Measurements from ENCODE around the gene PHKG1.
"Not testable (repeated sequence)": the region's sequence is repeated elsewhere in the genome, so short reads cannot be mapped to it uniquely, and the experiment has no call there.

Gene PHKG1

GRCh38 chr7:56046721-56047445, 45.9 kb downstream of the PHKG1 start:
- in situ Hi-C loops (cut with MboI; ENCODE audit: low sequenced_read_pairs): no loop called here

GRCh38 chr7:56045758-56046157, 47.0 kb downstream of the PHKG1 start:
- in situ Hi-C loops (cut with MboI; ENCODE audit: low sequenced_read_pairs): not testable (repeated sequence)

- in situ Hi-C loops (cut with MboI; ENCODE audit: low sequenced_read_pairs): no loop called here
Measured at GRCh38 chr7:56040730-56041129, 52.0 kb downstream of the PHKG1 start.

- in situ Hi-C loops (cut with MboI; ENCODE audit: low sequenced_read_pairs): no loop called here
Measured at GRCh38 chr7:56033671-56034432, 58.9 kb downstream of the PHKG1 start.

- in situ Hi-C loops (cut with MboI; ENCODE audit: low sequenced_read_pairs): not testable (repeated sequence)
Measured at GRCh38 chr7:56032578-56032977, 60.2 kb downstream of the PHKG1 start.

DNA sequence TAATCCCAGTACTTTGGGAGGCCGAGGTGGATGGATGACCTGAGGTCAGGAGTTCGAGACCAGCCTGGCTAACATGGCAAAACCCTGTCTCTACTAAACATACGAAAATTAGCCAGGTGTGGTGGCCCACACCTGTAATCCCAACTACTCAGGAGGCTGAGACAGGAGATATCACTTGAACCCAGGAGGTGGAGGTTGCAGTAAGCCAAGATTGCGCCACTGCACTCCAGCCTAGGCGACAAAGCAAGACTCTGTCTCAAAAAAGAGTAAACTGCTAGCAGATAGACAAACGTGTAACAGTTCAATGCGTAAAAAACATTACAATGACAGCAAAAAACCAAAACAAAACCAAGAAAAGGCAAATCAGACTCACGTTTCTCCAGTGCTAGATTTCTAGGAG, 61.2 kb downstream of the PHKG1 start:
- in situ Hi-C loops (cut with MboI; ENCODE audit: low sequenced_read_pairs): not testable (repeated sequence)

DNA sequence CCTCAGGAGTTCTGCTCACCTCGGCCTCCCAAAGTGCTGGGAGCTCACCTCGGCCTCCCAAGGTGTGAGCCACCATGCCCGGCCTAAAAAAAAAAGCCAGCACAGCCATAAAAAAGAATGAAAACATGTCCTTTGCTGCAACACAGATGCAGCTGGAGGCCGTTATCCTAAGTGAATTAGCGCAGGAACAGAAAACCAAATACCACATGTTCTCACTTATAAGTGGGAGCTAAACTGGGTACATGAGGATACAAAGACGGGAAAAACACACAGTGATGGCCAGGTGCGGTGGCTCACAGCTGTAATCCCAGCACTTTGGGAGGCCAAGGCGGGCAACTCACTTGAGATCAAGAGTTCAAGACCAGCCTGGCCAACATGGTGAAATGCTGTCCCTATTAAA, 62.4 kb downstream of the PHKG1 start:
- in situ Hi-C loops (cut with MboI; ENCODE audit: low sequenced_read_pairs): no loop called here

All from HL-60/S4 treated with phorbol 12-myristate 13-acetate at 8.2 ng/mL for 4 days and 3 days (cell line).